ENCODE measurements around the gene DNAJC28. TPM values are rescaled to one million over a fixed set of nuclear protein-coding genes. Genes with fewer than 3 reads are reported as not detected.

DNAJC28 gene
- total RNA-seq, 2 donors from 2014 or later: 3.9 to 5.8 TPM

DNA sequence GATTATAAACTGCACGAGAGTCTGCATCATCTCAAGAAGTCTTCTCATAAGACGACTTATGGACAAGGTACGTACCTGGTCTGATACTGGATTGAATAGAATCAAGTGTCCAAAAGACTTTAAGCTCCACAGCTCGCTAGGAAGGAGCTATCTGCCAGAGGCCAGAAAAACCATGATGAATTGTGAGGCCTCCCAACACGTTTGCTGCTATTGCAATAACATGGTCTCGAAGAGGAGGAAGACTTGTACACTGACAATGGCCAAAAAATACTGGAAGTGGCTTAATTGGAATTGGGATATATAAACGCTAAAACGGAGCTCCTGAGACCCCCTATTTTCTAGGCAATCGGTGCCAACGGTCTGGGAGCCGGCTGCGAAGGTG, 534 bp downstream of the DNAJC28 start:
- H3K4me3 Mint-ChIP-seq: peak overlapping the region; percentile 75
- peaks cover 3% of the 10 kb centered on the region for H3K27me3 Mint-ChIP-seq (ENCODE audit: insufficient read depth)
- 36 to 53% methylated on average over 8 to 12 of the region's 12 CpGs for WGBS, 2 experiments (ENCODE audit: insufficient coverage in 1 of 2, insufficient read length in 1 of 2)
- no peaks in the 10 kb centered on the region for H3K4me1 ChIP-seq (ENCODE audit: control insufficient read depth, insufficient read depth, low read length)
- H3K9me3 Mint-ChIP-seq: no peaks in the 10 kb centered on the region
- TF ChIP-seq, protein P1, sequence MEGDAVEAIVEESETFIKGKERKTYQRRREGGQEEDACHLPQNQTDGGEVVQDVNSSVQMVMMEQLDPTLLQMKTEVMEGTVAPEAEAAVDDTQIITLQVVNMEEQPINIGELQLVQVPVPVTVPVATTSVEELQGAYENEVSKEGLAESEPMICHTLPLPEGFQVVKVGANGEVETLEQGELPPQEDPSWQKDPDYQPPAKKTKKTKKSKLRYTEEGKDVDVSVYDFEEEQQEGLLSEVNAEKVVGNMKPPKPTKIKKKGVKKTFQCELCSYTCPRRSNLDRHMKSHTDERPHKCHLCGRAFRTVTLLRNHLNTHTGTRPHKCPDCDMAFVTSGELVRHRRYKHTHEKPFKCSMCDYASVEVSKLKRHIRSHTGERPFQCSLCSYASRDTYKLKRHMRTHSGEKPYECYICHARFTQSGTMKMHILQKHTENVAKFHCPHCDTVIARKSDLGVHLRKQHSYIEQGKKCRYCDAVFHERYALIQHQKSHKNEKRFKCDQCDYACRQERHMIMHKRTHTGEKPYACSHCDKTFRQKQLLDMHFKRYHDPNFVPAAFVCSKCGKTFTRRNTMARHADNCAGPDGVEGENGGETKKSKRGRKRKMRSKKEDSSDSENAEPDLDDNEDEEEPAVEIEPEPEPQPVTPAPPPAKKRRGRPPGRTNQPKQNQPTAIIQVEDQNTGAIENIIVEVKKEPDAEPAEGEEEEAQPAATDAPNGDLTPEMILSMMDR (conservative IDR thresholded peaks at IDR 0.05): no peak
- peaks cover 5% of the 10 kb centered on the region for H3K4me1 Mint-ChIP-seq
- H3K4me3 ChIP-seq (ENCODE audit: low read length): peak overlapping the region; percentile 95
- peaks cover 16% of the 10 kb centered on the region for H3K36me3 ChIP-seq (ENCODE audit: control insufficient read depth, insufficient read depth, low read length)
- H3K9me3 ChIP-seq (ENCODE audit: control insufficient read depth, low read length): no peaks in the 10 kb centered on the region
- no peak for DNase-seq
- H3K36me3 Mint-ChIP-seq (ENCODE audit: low read depth): peaks cover 12% of the 10 kb centered on the region
- no peak overlapping the region for H3K27ac ChIP-seq (ENCODE audit: low read depth, low read length)
- peak overlapping the region; percentile 25 for H3K9ac ChIP-seq (ENCODE audit: extremely low read depth, low read length, poor library complexity, severe bottlenecking)
- no peak overlapping the region for H3K27ac Mint-ChIP-seq
- peaks cover 2% of the 10 kb centered on the region for H3K27me3 ChIP-seq (ENCODE audit: control insufficient read depth, insufficient read depth, low read length, poor library complexity, severe bottlenecking)

DNA sequence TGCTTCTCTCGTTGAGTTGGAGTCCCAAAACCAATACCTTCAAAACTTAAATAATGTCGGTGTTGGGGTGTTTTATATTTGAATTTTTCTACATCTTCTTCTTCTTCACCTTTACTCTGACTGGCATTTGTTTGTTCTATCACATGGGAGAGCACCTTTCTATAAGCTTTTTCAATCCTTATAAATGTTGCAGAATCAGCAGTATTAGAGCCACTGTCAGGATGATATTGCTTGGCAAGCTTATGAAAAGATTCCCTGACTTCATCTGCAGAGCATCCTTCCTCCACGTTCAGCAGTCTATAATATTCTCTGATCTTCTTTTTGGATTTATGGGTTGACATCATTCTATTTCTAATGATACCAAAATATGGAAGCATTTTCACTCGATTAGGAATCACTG, 2.6 kb downstream of the DNAJC28 start:
- no peak overlapping the region for H3K27ac Mint-ChIP-seq
- Histone ChIP-seq H3K9ac (ENCODE audit: extremely low read depth, low read length, poor library complexity, severe bottlenecking) (no peak overlapping the region), H3K27ac (ENCODE audit: low read depth, low read length) (no peak overlapping the region), H3K27me3 (ENCODE audit: control insufficient read depth, insufficient read depth, low read length, poor library complexity, severe bottlenecking) (no peaks in the 10 kb centered on the region), H3K4me3 (ENCODE audit: low read length) (no peak overlapping the region), H3K9me3 (ENCODE audit: control insufficient read depth, low read length) (no peaks in the 10 kb centered on the region), H3K36me3 (ENCODE audit: control insufficient read depth, insufficient read depth, low read length) (peaks cover 16% of the 10 kb centered on the region), H3K4me1 (ENCODE audit: control insufficient read depth, insufficient read depth, low read length) (no peaks in the 10 kb centered on the region)
- no peaks in the 10 kb centered on the region for H3K9me3 Mint-ChIP-seq
- peaks cover 3% of the 10 kb centered on the region for H3K27me3 Mint-ChIP-seq (ENCODE audit: insufficient read depth)
- DNase-seq: no peak
- 94 to 100% methylated on average over 2 to 3 of the region's 4 CpGs for WGBS, 2 experiments (ENCODE audit: insufficient coverage in 1 of 2, insufficient read length in 1 of 2)
- peaks cover 12% of the 10 kb centered on the region for H3K36me3 Mint-ChIP-seq (ENCODE audit: low read depth)
- TF ChIP-seq, protein P1 (conservative IDR thresholded peaks at IDR 0.05): no peak
- H3K4me3 Mint-ChIP-seq: no peak overlapping the region
- peaks cover 5% of the 10 kb centered on the region for H3K4me1 Mint-ChIP-seq

DNA sequence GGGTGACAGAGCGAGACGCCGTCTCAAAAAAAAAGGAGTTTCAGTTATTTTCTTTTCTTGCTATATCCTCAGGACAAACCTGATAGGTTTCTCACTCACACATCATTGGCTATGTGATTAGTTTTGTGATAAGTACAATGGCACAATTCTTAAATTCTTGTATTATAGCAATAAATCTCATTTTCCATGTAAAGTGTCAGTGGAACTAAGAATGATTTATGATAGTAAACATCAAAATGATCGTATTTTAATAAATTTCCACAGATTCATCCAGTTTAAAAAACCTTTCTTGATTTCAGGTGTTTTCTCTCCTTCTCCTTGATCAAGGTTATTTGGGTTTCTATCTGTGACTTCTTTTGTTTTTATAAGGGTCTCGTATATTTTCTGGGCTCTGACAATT, 3.5 kb downstream of the DNAJC28 start:
- Mint-ChIP-seq H3K4me1 (peaks cover 5% of the 10 kb centered on the region), H3K9me3 (no peaks in the 10 kb centered on the region), H3K36me3 (ENCODE audit: low read depth) (peaks cover 12% of the 10 kb centered on the region), H3K27ac (no peak overlapping the region), H3K4me3 (no peak overlapping the region), H3K27me3 (ENCODE audit: insufficient read depth) (peaks cover 3% of the 10 kb centered on the region)
- Histone ChIP-seq H3K4me1 (ENCODE audit: control insufficient read depth, insufficient read depth, low read length) (no peaks in the 10 kb centered on the region), H3K36me3 (ENCODE audit: control insufficient read depth, insufficient read depth, low read length) (peaks cover 16% of the 10 kb centered on the region), H3K9ac (ENCODE audit: extremely low read depth, low read length, poor library complexity, severe bottlenecking) (no peak overlapping the region), H3K9me3 (ENCODE audit: control insufficient read depth, low read length) (no peaks in the 10 kb centered on the region), H3K27ac (ENCODE audit: low read depth, low read length) (no peak overlapping the region), H3K27me3 (ENCODE audit: control insufficient read depth, insufficient read depth, low read length, poor library complexity, severe bottlenecking) (no peaks in the 10 kb centered on the region), H3K4me3 (ENCODE audit: low read length) (no peak overlapping the region)
- TF ChIP-seq, protein P1 (conservative IDR thresholded peaks at IDR 0.05): no peak
- DNase-seq: no peak
- WGBS, 2 experiments (ENCODE audit: insufficient coverage in 1 of 2, insufficient read length in 1 of 2): 85 to 95% methylated on average over 3 to 5 of the region's 5 CpGs

Measured in endodermal cell (in vitro differentiated cells).